ENCODE results near the gene BBS10. TPM values are rescaled to one million over a fixed set of nuclear protein-coding genes. Genes with fewer than 3 reads are reported as not detected.
A peak's percentile ranks its signal among the peaks of the same experiment; 100 is the strongest.

BBS10 gene
- total and polyA plus RNA-seq, 4 experiments from 2014 or later: 0.92 to 12.6 (median 7.0) TPM

DNA sequence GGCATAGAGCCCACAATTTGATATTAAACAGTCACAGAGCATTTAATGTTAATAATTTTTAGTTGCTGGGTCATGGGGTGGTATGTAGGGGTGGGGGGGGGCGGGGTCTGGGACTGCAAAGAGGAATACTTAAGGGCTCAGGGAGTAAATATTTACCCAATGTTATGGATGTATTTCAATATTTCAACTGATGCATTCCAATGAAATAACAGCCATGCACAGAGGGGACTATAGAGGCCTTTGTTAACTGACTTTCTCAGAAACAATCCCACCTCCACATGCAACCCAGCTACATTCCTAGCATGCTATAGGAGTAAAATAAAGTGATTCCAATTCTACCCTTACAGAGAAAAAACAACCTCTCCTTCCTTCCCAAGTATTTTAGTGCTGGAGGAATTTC lies 7.9 kb upstream of the BBS10 start:
- H3K27me3 Mint-ChIP-seq: no peaks in the 10 kb centered on the region
- no peak overlapping the region for H3K27ac ChIP-seq (ENCODE audit: low read depth, low read length)
- no peaks in the 10 kb centered on the region for H3K27me3 ChIP-seq (ENCODE audit: insufficient read depth, low read length)
- H3K4me1 Mint-ChIP-seq: no peaks in the 10 kb centered on the region
- CTCF ChIA-PET (ENCODE audit: partially characterized antibody): interaction anchor here (1.6 to 3.4 kb wide), 2 partner anchors 8 to 230 kb away, joined by 3 to 11 read pairs; partner anchors contain the start of gene BBS10
- peaks cover 36 to 45% of the 10 kb centered on the region in 2 donors for H3K36me3 Mint-ChIP-seq
- H3K9me3 ChIP-seq (ENCODE audit: control insufficient read depth in 1 of 2, low read length in 2 of 2): no peaks in the 10 kb centered on the region
- intact Hi-C loops (cut with micrococcal nuclease): no loop called here
- DNase-seq: no peak
- no peak overlapping the region for H3K4me3 Mint-ChIP-seq
- H3K4me1 ChIP-seq (ENCODE audit: insufficient read depth, low read length): no peaks in the 10 kb centered on the region
- POLR2A ChIA-PET (ENCODE audit: partially characterized antibody): no interaction called here
- H3K9me3 Mint-ChIP-seq: peaks cover 0 to under 1% (median 0%) of the 10 kb centered on the region in 8 donors
- no peak overlapping the region for H3K4me3 ChIP-seq (ENCODE audit: low read length in 2 of 2)
- peaks cover 5% of the 10 kb centered on the region for H3K36me3 ChIP-seq (ENCODE audit: insufficient read depth, low read length)
- H3K27ac Mint-ChIP-seq: no peak overlapping the region

GRCh38 chr12:76346798-76347420 lies 1.3 kb downstream of the BBS10 start:
- peaks cover 13 to 43% (median 23%) of the 10 kb centered on the region in 4 donors for H3K4me1 Mint-ChIP-seq
- H3K4me3 Mint-ChIP-seq: peak overlapping the region; percentile 95 to 99 (median 96)
- Histone ChIP-seq H3K36me3 (ENCODE audit: insufficient read depth, low read length) (no peaks in the 10 kb centered on the region), H3K27ac (ENCODE audit: low read depth, low read length) (no peak overlapping the region), H3K27me3 (ENCODE audit: insufficient read depth, low read length) (no peaks in the 10 kb centered on the region), H3K9me3 (ENCODE audit: control insufficient read depth in 1 of 2, low read length in 2 of 2) (no peaks in the 10 kb centered on the region), H3K4me3 (ENCODE audit: low read length in 2 of 2) (peak overlapping the region in 1 of 2 donors; percentile 64), H3K4me1 (ENCODE audit: insufficient read depth, low read length) (peaks cover 23% of the 10 kb centered on the region)
- intact Hi-C loops (cut with micrococcal nuclease): loop anchor here (5.0 to 10.0 kb wide), 4 partner anchors 110 to 1012 kb away; partner anchors contain the start of genes CAPS2, E2F7 and GLIPR1L1
- H3K36me3 Mint-ChIP-seq: peaks cover 0 to 5% of the 10 kb centered on the region in 2 donors
- no peaks in the 10 kb centered on the region for H3K9me3 Mint-ChIP-seq
- POLR2A ChIA-PET (ENCODE audit: partially characterized antibody): interaction anchor here (1.6 to 2.3 kb wide), 2 partner anchors 212 to 866 kb away, joined by 4 to 20 read pairs; partner anchors contain the start of genes GLIPR1 and OSBPL8
- DNase-seq: no peak
- H3K27ac Mint-ChIP-seq: peak overlapping the region in 5 of 7 donors; percentile 9 to 95 (median 22)
- CTCF ChIA-PET (ENCODE audit: partially characterized antibody): interaction anchor here (1.8 to 2.3 kb wide), 3 partner anchors 10 to 820 kb away, joined by 7 to 11 read pairs (median 10); no protein-coding TSS in a partner anchor
- no peaks in the 10 kb centered on the region for H3K27me3 Mint-ChIP-seq

- no peak overlapping the region for H3K27ac ChIP-seq (ENCODE audit: low read depth, low read length)
- H3K9me3 Mint-ChIP-seq: no peaks in the 10 kb centered on the region
- H3K27me3 Mint-ChIP-seq: no peaks in the 10 kb centered on the region
- DNase-seq: no peak
- ChIA-PET POLR2A (ENCODE audit: partially characterized antibody) (no interaction called here), CTCF (ENCODE audit: partially characterized antibody) (no interaction called here)
- peaks cover 13 to 43% (median 23%) of the 10 kb centered on the region in 4 donors for H3K4me1 Mint-ChIP-seq
- H3K36me3 Mint-ChIP-seq: peaks cover 0 to 5% of the 10 kb centered on the region in 2 donors
- H3K36me3 ChIP-seq (ENCODE audit: insufficient read depth, low read length): no peaks in the 10 kb centered on the region
- no peaks in the 10 kb centered on the region for H3K27me3 ChIP-seq (ENCODE audit: insufficient read depth, low read length)
- H3K4me3 Mint-ChIP-seq: peak overlapping the region in 1 of 8 donors; percentile 3
- intact Hi-C loops (cut with micrococcal nuclease): loop anchor here (5.0 to 10.0 kb wide), 4 partner anchors 111 to 1011 kb away; partner anchors contain the start of genes CAPS2, E2F7 and GLIPR1L1
- no peaks in the 10 kb centered on the region for H3K9me3 ChIP-seq (ENCODE audit: control insufficient read depth in 1 of 2, low read length in 2 of 2)
- peak overlapping the region in 2 of 7 donors; percentile 19 to 63 for H3K27ac Mint-ChIP-seq
- H3K4me1 ChIP-seq (ENCODE audit: insufficient read depth, low read length): peaks cover 23% of the 10 kb centered on the region
- no peak overlapping the region for H3K4me3 ChIP-seq (ENCODE audit: low read length in 2 of 2)
Observed at GRCh38 chr12:76346236-76346635, 2.0 kb downstream of the BBS10 start.

DNA sequence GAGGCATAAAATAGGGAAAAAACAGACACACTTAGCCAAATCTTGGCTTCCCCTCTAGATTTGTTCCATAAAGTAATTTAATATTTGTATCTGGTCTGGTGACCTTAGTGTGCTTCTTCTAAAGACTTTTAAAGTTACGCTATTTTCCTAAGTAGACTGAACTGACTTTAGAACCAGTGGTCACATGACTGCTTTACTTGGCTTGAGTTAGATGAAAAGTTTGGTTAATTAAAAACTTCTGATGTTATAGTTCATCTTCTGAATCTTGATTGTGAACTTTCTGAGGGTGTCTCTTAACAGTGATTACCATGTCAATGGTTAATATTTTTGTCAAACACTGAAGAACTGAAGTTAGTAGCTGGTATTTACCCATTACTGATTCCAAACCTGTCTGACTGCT lies 2.6 kb downstream of the BBS10 start:
- ChIA-PET POLR2A (ENCODE audit: partially characterized antibody) (no interaction called here), CTCF (ENCODE audit: partially characterized antibody) (no interaction called here)
- Histone ChIP-seq H3K36me3 (ENCODE audit: insufficient read depth, low read length) (no peaks in the 10 kb centered on the region), H3K4me3 (ENCODE audit: low read length in 2 of 2) (no peak overlapping the region), H3K27me3 (ENCODE audit: insufficient read depth, low read length) (no peaks in the 10 kb centered on the region), H3K27ac (ENCODE audit: low read depth, low read length) (no peak overlapping the region), H3K4me1 (ENCODE audit: insufficient read depth, low read length) (peaks cover 23% of the 10 kb centered on the region), H3K9me3 (ENCODE audit: control insufficient read depth in 1 of 2, low read length in 2 of 2) (no peaks in the 10 kb centered on the region)
- Mint-ChIP-seq H3K27me3 (no peaks in the 10 kb centered on the region), H3K9me3 (no peaks in the 10 kb centered on the region), H3K4me1 (peaks cover 13 to 43% (median 23%) of the 10 kb centered on the region in 4 donors), H3K36me3 (peaks cover 0 to 3% of the 10 kb centered on the region in 2 donors), H3K4me3 (peak overlapping the region in 1 of 8 donors; percentile 9), H3K27ac (peak overlapping the region in 1 of 7 donors; percentile 55)
- DNase-seq: no peak
- intact Hi-C loops (cut with micrococcal nuclease): loop anchor here (5.0 to 10.0 kb wide), 4 partner anchors 112 to 1011 kb away; partner anchors contain the start of genes CAPS2, E2F7 and GLIPR1L1

DNA sequence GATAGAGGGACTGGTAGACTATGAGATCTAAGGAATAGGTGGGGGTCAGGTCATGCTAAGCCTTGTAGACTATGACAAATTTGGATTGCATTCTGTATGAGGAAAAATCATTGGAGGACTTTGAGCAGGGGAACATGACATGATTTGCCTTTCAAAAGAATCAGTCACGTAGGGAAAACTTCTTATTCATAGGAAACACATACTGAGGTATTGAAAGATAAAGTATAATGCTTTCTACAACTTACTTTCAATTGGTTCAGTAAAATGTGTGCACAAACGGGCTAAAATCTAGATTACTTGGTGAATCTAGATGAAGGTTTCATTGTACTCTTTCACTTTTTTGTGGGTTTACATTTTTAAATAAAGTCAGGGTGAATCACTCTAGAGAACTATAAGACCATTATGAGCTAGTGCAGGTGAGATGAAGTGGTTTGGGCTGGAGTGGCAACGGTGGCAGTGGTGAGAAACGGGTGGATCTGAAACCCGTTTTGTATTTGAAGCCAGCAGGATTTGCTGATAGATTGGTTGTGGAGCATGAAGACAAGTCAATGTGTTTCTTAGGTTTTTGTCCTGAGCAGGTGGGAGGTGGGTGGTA lies 6.7 kb downstream of the BBS10 start:
- H3K27me3 Mint-ChIP-seq: peaks cover 3 to 5% of the 10 kb centered on the region in 2 donors
- Histone ChIP-seq H3K9me3 (ENCODE audit: control insufficient read depth in 1 of 2, low read length in 2 of 2) (no peaks in the 10 kb centered on the region), H3K27me3 (ENCODE audit: insufficient read depth, low read length) (no peaks in the 10 kb centered on the region), H3K4me3 (ENCODE audit: low read length in 2 of 2) (no peak overlapping the region), H3K27ac (ENCODE audit: low read depth, low read length) (no peak overlapping the region), H3K4me1 (ENCODE audit: insufficient read depth, low read length) (peaks cover under 1% of the 10 kb centered on the region), H3K36me3 (ENCODE audit: insufficient read depth, low read length) (no peaks in the 10 kb centered on the region)
- no peak overlapping the region for H3K4me3 Mint-ChIP-seq
- POLR2A ChIA-PET (ENCODE audit: partially characterized antibody): interaction anchor here (0.6 kb wide), 1 partner anchor 307 kb away, joined by 3 read pairs; no protein-coding TSS in a partner anchor
- intact Hi-C loops (cut with micrococcal nuclease): loop anchor here (10.0 kb wide), 1 partner anchor 1007 kb away; the partner anchor contains the start of genes CAPS2 and GLIPR1L1
- no peak for DNase-seq
- H3K36me3 Mint-ChIP-seq: peaks cover 2 to 4% of the 10 kb centered on the region in 2 donors
- CTCF ChIA-PET (ENCODE audit: partially characterized antibody): no interaction called here
- no peaks in the 10 kb centered on the region for H3K9me3 Mint-ChIP-seq
- peaks cover under 1 to 9% (median 2%) of the 10 kb centered on the region in 4 donors for H3K4me1 Mint-ChIP-seq
- peak overlapping the region in 1 of 7 donors; percentile 13 for H3K27ac Mint-ChIP-seq

DNA sequence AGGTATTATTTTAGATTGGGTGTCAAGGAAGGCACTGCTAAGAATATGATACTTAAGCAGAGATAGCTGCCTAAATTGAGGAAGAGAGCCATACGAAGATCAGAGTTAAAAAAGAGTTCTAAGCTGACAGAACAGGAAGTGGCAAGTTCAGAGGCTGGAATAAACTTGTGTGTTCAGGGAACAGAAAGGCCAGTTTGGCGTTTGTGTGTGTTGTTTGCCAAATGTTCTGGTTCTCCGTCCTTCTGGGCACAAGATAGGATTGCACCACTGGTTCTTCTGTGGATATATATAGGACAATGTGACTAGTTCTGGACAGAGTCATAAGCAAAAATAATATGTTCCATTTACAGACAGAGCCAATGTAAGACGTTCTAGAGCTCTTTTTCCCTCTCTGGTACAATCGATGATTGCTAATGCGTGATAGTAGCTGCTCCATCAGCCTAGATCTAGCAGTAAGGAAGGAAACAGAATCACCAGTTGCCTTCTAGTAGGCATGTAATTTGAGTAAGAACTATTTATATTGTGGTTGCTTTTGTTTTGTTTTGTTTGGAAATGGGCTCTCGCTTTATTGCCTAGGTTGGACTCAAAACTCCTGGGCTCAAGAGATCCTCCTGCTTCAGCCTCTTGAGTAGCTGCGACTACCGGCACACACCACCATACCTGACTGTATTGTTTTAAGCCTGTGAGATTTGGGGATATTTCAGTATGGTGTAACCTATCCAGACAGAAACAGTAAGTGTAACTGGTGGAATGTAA lies 7.4 kb downstream of the BBS10 start:
- H3K4me1 ChIP-seq (ENCODE audit: insufficient read depth, low read length): no peaks in the 10 kb centered on the region
- Mint-ChIP-seq H3K4me1 (peaks cover 0 to 2% (median under 1%) of the 10 kb centered on the region in 4 donors), H3K27me3 (peaks cover 3 to 5% of the 10 kb centered on the region in 2 donors), H3K9me3 (no peaks in the 10 kb centered on the region), H3K27ac (peak overlapping the region in 1 of 7 donors; percentile 13), H3K4me3 (no peak overlapping the region), H3K36me3 (peaks cover 2 to 4% of the 10 kb centered on the region in 2 donors)
- ChIA-PET POLR2A (ENCODE audit: partially characterized antibody) (no interaction called here), CTCF (ENCODE audit: partially characterized antibody) (no interaction called here)
- no peaks in the 10 kb centered on the region for H3K27me3 ChIP-seq (ENCODE audit: insufficient read depth, low read length)
- no peaks in the 10 kb centered on the region for H3K9me3 ChIP-seq (ENCODE audit: control insufficient read depth in 1 of 2, low read length in 2 of 2)
- intact Hi-C loops (cut with micrococcal nuclease): loop anchor here (10.0 kb wide), 1 partner anchor 1006 kb away; the partner anchor contains the start of genes CAPS2 and GLIPR1L1
- H3K36me3 ChIP-seq (ENCODE audit: insufficient read depth, low read length): no peaks in the 10 kb centered on the region
- H3K4me3 ChIP-seq (ENCODE audit: low read length in 2 of 2): no peak overlapping the region
- DNase-seq: no peak
- H3K27ac ChIP-seq (ENCODE audit: low read depth, low read length): no peak overlapping the region
